Non-pigmented ciliary epithelial cell (primary cell): ENCODE measurements around the gene USP15.
A peak's percentile ranks its signal among the peaks of the same experiment; 100 is the strongest.

Source experiments
- DNase-seq: peaks from one replicate; pipeline ENCODE4 v3.0.0-alpha.2; 2010; ENCODE audit warnings: low read depth

USP15 gene

DNA sequence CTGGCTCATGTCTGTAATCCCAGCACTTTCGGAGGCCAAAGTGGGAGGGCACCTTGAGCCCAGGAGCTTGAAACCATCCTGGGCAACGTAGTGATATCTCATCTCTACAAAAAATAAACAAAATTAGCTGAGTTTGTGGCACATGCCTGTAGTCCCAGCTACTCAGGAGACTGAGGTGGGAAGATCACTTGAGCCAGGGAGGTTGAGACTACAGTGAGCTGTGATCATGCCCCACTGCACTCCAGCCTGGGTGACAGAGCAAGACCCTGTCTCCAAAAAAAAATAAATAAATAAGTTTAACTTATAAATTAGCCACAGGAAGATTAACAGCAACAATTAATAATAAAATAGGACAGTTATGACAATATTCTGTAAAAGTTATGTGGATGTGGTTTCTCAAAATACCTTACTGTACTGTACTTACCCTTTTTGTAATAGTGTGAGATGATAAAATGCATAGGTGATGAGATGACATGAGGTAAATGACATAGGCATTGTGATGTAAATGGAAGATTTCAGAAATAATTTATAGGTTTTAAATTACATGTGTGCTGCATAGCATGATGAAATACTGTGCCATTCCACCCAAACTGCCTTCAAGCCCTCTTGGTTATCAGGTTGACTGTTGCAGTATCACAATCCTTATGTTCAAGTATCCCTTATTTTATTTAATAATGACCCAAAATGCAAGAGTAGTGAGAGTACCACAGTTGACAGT is 22.0 kb downstream of the USP15 start:
- DNase-seq: no peak

DNA sequence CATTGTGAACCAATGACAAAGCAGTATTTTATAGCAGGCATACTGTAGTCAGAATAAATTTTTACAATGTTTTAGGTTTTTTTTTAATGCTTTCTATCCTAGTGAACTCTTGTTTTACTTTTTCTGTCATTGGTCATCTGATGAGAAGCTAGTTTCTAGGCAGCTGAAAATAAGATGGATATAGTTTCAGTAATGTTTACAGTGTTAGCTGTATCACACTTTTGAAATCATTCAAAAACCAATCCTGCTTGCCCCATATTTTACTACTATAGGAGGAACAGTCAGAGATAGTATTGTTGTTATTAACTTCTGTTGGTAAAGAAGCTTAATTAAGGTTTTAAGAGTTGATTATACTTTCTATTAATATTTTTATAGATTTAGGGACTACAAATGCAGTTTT is 24.5 kb downstream of the USP15 start:
- DNase-seq: no peak

DNA sequence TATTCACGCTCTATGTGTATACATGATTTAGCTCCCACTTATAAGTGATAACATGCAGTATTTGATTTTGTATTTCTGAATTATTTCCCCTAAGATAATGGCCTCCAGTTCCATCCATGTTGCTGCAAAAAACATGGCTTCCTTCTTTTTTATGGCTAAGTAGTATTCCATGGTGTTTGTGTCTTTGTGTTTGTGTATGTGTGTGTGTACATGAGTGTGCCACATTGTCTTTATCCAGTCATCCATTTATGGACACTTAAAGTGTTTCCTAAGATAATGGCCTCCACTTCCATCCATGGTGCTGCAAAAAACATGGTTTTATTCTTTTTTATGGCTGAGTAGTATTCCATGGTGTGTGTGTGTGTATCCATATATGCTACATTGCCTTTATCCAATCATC is 25.1 kb downstream of the USP15 start:
- no peak for DNase-seq

DNA sequence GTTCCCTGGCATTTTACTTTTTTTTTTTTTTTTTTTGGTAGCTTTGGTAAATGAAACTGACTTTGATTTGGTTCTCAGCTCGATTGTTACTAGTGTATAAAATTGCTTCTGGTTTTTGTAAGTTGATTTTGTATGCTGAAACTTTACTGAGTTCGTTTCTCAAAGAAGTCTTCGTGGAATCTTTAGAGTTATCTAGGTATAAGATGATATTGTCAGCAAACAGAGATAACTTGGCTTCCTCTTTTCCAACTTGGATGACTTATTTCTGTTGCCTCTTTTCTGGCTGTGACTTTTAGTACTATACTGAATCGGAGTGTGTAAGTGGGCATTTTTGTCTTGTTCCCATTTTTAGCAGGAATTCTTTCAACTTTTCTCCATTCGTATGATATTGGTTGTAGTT is 28.1 kb downstream of the USP15 start:
- no peak for DNase-seq

DNA sequence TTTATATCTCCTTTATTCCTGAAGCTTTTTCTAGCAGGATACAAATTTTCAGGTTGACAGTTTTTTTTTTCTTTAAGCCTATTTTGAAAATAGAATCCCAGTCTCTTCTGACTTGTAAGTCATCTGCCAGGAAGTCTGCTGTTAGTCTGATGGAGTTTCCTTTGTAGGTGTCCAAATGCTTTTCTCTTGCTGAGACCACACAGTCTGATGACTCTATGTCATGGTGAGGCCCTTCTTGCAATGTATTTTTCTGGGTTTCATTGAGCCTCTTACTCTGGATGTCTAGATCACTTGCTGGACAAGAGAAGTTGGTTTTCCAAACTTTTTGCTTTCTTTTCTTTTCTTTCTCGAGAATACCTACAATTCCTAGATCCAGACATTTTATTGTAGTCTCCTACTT is 30.6 kb downstream of the USP15 start:
- DNase-seq: no peak

DNA sequence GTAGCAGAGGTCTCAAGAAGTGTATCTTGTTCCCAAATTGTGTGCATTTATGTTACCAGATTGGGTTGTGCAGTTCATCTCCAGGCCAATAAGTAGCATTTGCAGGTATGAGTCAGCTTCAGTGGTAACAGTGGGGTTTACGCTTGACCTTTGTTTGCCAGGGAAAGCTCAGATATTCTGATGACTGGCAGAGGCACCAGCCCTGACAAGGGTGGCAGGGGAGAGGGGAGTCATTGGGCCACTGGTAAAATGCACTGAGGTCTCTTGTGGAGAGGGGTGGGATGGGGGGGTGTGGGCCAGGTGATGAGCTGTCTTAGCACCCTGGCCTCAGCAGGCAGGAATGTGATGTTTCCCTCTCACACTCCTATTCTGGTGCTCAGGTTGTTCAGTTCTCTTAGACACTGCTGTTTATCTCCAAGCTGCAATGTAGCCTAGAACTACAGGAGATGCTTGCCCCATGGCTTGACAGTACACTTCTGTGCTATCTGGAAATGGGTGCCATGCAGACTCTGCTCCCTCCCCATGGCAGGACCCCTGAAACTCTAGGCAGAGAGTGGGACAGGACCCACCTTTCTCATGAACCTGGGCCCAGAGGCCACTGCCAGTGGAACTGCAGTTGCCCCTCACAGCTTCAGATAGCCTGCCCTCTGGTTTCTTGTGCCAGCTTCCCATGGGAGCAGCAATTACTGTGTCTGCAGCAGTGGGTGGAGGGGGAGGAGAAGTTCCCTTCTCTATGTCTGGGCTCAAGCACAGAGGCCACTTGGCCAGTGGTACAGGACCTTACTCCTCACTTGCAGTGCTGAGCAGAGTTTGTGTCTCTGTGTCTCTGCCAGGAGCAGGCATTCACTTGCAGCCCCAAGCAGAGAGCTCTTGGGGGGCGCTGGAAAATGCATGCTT is 31.9 kb downstream of the USP15 start:
- DNase-seq: peak; percentile 22

DNA sequence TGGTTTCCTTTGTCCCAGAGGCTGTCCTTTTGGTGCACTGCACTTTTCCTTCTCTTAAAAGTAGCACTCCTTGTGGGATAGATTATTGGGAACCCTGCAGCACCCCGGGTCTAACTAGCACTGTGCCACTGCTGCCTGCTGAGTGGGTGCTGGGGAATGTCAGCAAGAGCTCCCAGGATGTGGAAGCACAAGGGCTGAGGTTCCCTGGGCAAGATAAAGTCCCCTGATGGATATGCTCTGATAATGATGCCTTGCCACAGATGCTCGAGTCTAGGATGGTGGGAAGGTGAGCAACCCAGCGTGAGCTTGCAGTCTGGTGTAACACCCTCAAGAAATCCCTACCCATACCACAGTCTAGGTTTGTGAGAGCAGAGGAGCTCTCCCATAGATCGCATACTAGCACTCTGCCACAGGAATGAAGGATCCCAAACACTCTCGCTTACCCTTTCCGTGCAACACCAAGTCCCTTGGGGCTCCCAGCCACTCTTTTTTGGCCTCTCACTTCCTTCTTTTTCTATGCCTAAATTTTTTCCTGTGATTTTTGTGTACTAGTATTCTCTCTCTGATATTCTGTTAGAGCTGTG is 32.6 kb downstream of the USP15 start:
- DNase-seq: no peak

DNA sequence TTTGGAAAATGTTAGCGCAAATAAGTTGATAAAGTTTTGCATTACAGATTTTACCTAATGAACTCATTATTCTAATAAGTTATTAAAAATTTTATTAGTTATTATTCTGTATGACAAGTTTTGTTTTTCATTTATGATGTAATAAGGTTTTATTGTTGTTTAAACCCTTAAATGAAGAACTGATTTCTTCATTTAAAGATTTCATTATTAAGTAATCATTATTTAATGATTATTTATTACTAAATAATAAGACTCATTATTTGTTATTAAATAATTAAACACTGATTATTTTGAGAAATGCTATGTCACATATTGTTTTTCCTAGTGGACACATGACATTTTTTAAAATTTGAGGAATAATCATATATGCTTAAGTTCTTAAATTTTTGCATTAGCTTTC is 34.2 kb downstream of the USP15 start:
- DNase-seq: no peak

DNA sequence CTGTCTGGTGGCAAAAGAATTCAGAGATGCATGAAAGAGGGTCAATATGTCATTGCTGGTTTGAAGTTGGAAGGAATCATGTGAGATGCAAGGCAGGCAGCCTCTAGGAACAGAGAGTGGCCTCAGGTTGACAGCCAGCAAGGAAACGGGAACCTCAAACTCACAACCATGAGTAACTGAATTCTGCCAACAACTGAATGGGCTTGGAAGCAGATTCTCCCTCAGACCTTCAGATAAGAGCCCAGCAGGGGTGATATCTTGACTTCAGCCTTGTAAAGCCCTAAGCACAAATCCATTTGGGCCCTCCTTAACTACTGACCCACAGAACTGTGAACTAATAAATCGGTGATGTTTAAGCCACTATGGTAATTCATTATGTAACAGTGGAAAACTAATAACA is 35.8 kb downstream of the USP15 start:
- DNase-seq: no peak

DNA sequence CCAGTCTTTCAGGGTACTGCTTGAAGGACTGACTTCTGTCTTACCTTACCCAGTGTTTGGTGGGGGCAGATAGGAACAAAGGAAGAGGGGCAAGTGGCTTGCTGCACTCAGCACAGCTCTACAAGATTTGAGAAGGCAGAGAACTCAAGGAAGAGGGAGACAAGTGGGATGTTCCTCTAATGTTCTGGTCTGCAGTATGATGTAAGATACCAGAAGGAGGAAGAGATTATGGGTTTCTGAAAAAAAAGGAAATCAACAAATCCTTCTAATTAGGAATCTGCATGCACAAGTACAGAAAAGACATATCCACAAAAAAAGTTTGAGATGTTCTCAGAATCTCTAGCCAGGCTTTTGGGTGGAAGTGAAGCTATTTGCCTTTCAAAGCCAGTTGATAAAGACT is 37.1 kb downstream of the USP15 start:
- no peak for DNase-seq

DNA sequence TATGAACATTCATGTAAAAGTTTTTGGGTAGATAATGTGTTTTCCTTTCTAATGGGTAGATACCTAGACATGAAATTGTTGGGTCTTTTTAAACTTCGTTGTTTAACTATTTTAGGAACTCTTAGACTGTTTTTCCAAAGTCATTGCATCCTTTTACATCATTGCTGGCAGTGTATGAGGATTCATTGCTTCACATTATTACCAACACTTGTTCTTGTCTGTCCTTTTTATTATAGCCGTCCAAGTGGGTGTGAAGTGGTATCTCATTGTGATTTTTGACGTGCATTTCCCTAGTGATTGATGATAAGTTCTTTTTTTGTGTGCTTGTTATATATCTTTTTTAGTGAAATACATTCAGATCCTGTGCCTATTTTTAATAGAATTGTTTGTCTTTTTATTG is 39.4 kb downstream of the USP15 start:
- DNase-seq: no peak

DNA sequence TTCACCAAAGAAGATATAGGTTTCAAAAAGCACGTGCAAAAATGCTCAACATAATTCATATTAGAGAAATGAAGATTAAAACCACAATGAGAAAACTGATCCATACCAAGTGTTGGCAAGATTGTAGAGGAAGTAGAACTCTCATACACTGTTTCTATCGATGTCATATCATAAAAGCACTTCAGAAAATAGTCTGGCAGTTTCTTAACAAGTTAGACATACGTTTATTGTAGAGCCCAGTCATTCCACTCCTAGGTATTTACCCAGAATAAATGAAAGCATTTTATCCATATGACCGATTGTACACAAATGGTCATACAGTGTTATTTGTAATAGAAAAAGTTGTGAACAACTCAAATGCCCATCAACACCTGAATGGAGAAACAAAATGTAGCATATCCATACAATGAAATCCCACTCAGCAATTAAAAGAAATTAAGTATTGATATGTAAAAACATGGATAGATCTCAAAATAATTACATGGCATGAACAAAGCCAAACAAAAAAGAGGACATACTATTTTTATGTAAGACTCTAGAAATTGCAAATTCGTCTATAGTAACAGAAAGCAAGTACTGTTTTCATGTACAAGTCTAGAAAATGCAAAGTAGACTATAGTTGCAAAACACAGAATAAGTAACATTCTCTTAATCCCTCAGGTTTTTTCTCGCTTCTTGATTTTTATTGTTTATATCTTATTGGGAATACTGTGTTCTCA is 41.0 kb downstream of the USP15 start:
- DNase-seq: no peak

DNA sequence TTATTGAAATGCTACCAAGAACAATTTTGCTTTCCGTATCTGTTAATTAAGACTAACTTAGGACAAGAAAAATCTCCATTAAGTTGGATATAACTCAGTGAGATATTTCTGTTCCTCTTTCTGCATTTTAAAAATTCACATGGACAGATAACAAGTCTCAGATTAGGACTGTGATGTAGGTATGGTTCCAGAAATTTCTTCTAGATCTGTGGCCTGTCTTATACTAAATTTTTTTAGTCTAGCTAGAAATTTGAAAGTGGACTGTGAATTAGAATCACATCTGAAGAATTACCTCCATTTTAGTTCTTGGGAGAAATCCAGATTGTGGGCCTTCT is 41.6 kb downstream of the USP15 start:
- no peak for DNase-seq

DNA sequence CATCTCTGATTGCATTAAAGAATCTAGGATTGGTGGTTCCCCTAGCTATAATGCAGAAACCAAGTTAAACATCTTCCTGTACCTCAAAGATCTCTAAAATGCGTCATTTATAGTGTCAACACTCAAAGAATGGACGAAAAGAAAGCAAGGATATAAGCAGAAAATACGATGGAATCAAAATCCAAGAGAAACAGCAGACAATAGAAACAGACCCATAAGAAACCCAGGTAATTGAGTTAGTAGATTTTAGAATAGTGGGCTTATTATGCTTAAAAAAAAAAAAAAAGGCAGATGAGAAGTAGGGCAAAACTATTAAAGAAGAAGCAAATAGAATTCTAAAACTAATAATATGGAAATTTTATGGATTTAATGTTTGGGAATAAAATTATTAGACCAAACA is 44.4 kb downstream of the USP15 start:
- DNase-seq: no peak

DNA sequence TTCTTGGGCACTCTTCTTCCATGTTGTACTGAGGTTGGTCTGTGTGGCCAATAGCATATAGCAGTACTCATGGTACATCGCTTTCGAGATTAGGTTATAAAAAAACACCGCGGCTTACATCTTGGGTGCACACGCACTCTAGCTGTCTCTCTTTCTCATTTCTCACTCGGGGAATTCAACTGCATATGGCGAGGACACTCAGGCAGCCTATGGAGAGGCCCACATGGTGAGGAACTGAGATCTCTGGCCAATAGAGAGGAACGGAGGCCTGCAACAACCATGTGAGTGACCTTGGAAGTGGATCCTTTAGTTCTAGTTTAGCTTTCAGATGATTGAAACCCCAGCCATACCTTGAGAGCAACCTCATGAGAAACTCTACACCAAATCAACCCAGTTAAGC is 45.6 kb downstream of the USP15 start:
- no peak for DNase-seq

DNA sequence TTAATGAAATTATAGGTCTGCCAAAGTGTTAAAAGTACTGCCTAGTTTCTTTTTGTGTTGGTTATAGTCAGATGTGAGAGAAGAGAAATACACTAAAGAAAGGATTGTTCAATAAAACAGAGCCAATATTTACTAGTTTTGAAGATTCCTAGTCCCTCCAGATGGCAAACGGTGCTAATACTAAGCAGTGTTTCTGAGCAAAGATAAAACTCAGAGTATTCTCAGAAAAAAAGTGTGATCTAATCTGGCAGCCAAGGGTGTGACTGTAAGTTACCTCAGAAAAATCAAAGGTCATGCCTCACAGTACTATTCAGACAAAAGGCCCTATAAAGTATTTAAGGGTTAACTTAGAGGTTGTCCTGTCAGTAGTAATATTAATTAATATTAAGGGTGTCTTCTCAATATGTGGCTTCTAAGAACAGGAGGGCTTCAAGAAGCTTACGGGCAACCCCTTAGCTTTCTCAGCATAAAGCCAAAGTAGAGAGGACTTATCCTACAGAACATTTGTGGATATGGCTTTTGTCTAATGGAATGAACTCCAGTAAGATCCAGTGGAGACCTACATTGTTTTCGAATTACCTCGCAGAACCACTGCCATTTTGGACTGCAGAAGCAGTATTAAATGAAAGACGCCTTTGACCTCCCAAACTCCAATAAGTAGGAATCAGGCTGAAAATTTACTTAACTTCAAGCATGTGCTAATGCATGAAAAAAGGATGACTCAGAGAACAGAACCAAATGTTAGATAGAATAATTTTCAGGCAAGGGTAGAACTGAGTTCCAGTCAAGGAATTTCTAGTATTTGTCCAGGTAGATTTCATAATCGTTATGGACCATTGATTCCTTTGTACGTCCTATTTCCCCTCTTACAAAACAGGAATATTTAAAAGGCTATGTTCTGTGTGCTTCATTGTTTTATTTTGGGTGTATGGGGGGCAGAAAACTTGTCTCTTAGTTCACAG is 46.6 kb downstream of the USP15 start:
- no peak for DNase-seq

DNA sequence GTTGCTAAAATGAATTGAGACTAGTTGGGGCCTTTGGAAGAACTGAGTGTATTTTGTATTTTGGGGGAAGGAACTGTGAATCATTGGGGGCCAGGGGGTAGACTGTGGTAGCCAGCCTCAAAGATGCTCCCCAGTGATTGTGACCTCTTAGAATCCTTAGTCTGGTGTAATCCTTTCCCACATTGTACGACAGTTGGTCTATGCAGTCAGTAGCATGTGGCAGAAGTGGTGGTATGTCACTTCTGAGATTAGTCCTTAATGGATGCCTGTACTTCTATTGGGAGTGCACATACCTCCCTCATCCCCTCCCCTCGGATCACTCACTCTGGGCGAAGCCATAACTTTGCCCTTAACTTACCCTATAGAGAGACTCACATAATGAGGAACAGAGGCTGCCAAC is 48.0 kb downstream of the USP15 start:
- DNase-seq: no peak

DNA sequence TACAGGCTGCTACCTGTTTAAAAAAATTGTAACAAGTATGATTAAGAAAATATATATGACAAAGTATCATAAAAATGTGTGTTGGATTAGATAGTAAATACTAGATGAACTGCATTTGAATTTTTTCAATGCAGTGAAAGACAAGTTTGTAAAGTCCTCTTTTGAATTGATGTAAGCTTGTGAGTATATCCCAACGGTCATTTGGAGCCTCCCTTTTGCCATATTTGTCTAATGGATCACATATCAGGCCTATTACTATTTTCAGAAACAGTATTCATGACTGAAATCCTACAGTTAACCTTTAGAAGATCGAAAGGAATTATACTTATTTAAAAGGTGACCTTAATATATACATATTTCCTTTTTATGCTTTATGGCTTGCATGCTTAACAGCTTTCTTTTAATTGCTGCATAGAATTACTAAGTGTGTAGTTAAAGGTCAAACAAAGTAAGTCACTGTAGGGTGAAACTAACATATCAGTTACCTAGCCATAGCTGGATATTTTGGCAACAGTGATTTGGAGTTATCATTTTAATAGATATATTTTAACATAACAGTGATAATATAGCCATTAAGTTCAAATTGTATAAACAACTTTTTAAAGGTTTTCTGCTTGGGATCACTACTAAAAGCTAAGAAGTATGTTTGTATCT is 53.6 kb downstream of the USP15 start:
- DNase-seq: no peak

DNA sequence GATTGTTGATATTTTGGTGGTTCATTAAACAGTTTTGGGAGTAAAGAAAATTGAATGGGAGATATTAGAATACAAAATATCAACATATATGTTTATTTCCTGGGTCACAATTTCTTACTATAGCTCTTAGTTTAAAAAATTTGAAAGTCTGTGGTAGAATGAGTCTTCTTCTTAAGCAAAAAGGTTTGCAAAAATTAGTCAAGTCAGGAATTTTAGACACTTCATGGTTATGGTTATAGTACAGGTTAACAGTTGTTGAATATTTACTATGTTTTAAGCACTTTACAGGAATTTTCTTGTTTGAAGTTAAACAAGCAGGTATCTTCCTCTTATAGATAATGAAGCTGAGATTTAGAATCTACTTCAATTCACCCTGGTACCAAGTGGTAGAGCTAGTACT is 56.8 kb downstream of the USP15 start:
- DNase-seq: no peak

DNA sequence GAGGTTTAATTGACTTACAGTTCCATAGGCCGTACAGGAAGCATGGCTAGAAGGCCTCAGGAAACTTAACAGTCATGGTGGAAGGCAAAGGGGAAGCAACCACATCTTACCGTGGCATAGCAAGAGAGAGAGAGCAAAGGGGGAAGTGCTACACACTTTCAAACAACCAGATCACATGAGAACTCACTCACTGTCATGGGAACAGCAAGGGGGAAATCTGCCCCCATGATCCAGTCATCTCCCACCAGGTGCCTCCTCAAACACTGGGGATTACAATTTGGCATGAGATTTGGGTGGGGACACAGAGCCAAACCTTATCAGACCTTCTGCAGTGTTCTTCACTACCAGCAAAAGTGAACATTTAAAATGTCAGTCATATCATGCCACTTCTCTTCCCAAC is 58.9 kb downstream of the USP15 start:
- DNase-seq: no peak

DNA sequence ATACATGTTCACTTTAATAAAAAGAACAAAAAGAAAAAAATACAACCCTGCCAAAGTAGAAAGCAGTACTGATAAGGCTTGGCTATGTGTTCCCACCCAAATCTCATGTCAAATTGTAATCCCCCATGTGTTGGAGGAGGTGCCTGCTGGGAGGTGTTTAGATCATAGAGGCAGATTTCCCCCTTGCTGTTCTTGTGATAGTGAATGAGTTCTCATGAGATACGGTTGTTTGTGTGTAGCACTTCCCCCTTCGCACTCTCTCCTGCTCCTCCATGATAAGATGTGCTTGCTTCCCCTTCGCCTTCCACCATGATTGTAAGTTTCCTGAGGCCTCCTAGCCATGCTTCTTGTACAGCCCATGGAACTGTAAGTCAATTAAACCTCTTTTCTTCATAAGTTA is 59.9 kb downstream of the USP15 start:
- no peak for DNase-seq
